K562 (cell line): ENCODE results near the gene RUNX1. TPM values are rescaled to one million over a fixed set of nuclear protein-coding genes. Genes with fewer than 3 reads are reported as not detected.
A peak's percentile ranks its signal among the peaks of the same experiment; 100 is the strongest.

Experiments used
- ATF1 ChIP-seq, 2 experiments: fragments of 450-650 bp in 1 of 2; IDR thresholded peaks; 2 replicates each; pipeline ENCODE4 v1.6.1; 2016; ENCODE audit warnings: missing compliant biosample characterization in 1 of 2, missing genetic modification characterization in 1 of 2
- HCFC1 ChIP-seq: IDR thresholded peaks from 2 replicates; pipeline ENCODE4 v1.6.1; 2012; ENCODE audit warnings: low read depth, low read length, improper control_type of control experiment
- HEY1 ChIP-seq: fragments of 250-450 bp; sonication (Bioruptor Pico); IDR thresholded peaks from 2 replicates; pipeline ENCODE4 v1.5.0; 2020; ENCODE audit warnings: mild to moderate bottlenecking, moderate library complexity, borderline replicate concordance
- JUN ChIP-seq, 2 experiments: sonication (generic) in 1 of 2; formaldehyde crosslinking in 1 of 2; IDR thresholded peaks; 2 replicates each; pipeline versions ENCODE4 v1.6.1 to v1.8.0; 2012 to 2022; ENCODE audit warnings: borderline replicate concordance in 2 of 2, mild to moderate bottlenecking in 2 of 2, improper control_type of control experiment in 1 of 2, low read depth in 1 of 2, low read length in 1 of 2, missing genetic modification reagents in 1 of 2
- MEIS2 ChIP-seq: fragments of 450-650 bp; IDR thresholded peaks from 2 replicates; pipeline ENCODE4 v1.6.1; 2014; ENCODE audit warnings: mild to moderate bottlenecking; ENCODE audit not compliant: partially characterized antibody
- RCOR1 ChIP-seq, 2 experiments: IDR thresholded peaks; 2 replicates each; pipeline ENCODE4 v1.6.1; 2012; ENCODE audit warnings: low read depth in 2 of 2, low read length in 2 of 2, borderline replicate concordance in 1 of 2, improper control_type of control experiment in 1 of 2
- SRF ChIP-seq, 2 experiments: fragments of 250-450, 450-650 bp in 1 of 2; sonication (Bioruptor Pico) in 1 of 2; sonication (generic) in 1 of 2; formaldehyde crosslinking; IDR thresholded peaks; 2 replicates each; pipeline versions ENCODE4 v1.5.0 to v1.5.1; 2020 to 2022; ENCODE audit warnings: mild to moderate bottlenecking in 1 of 2, missing genetic modification reagents in 1 of 2
- SRSF9 ChIP-seq: fragments of 200-400 bp; formaldehyde crosslinking; IDR thresholded peaks from 2 replicates; pipeline ENCODE4 v1.6.1; 2017; ENCODE audit warnings: low read depth, low read length, borderline replicate concordance
- TEAD1 ChIP-seq, 2 experiments: fragments of 450-650 bp in 1 of 2; sonication (generic) in 1 of 2; formaldehyde crosslinking; IDR thresholded peaks; 2 replicates each; pipeline versions ENCODE4 v1.4.0 to v1.8.0; 2020 to 2022; ENCODE audit warnings: mild to moderate bottlenecking in 2 of 2, missing genetic modification reagents in 1 of 2
- TEAD2 ChIP-seq: fragments of 450-650 bp; IDR thresholded peaks from 2 replicates; pipeline ENCODE4 v1.6.1; 2016; ENCODE audit warnings: missing genetic modification characterization, control low read depth, missing compliant biosample characterization
- ZNF143 ChIP-seq: sonication (generic); formaldehyde crosslinking; IDR thresholded peaks from 2 replicates; pipeline ENCODE4 v1.9.0; 2022; ENCODE audit warnings: mild to moderate bottlenecking, missing genetic modification reagents
- ZNF274 ChIP-seq: IDR thresholded peaks from 2 replicates; pipeline ENCODE4 v1.6.1; 2011; ENCODE audit warnings: low read depth, mild to moderate bottlenecking, low read length, moderate library complexity, borderline replicate concordance
- ZNF740 ChIP-seq, 3 experiments: fragments of 200-800 bp in 1 of 3; sonication (Bioruptor generic) in 1 of 3; sonication (generic) in 1 of 3; formaldehyde crosslinking in 1 of 3; IDR thresholded peaks; 2 replicates each; pipeline versions ENCODE4 v1.6.1 to v1.8.0; 2016 to 2022; ENCODE audit warnings: mild to moderate bottlenecking in 2 of 3, missing compliant biosample characterization in 2 of 3, missing genetic modification characterization in 2 of 3, missing genetic modification reagents in 1 of 3
- polyA plus RNA-seq, 8 experiments: library from polyadenylated mRNA; depleted of rRNA in 4 of 8; stranded (reverse) in 5 of 8; unstranded in 3 of 8; fragments of >200 nt; fragmentation: Nextera tagmentation in 2 of 8; fragmentation: Illumina TruSeq in 1 of 8; extraction: Ambion mirVana in 2 of 8; extraction: Trizol in 1 of 8; gene quantifications; 2 replicates each; pipeline versions ENCODE4 v1.2.1 to v1.2.3, GENCODE V29; 2011 to 2014; ENCODE audit warnings: inconsistent platforms in 1 of 8, missing spikeins in 1 of 8
- total RNA-seq, 7 experiments: library from RNA; depleted of rRNA in 6 of 7; stranded (reverse); fragments of >200 nt in 6 of 7; fragmentation: Illumina TruSeq in 2 of 7; extraction: Trizol in 2 of 7; gene quantifications; 2 replicates each; pipeline versions ENCODE4 v1.2.1 to v1.2.3, GENCODE V29; 2011 to 2021; ENCODE audit warnings: low replicate concordance in 1 of 7
- TF ChIP-seq, protein P1 (sequence below): fragments of 200-800 bp; sonication (Bioruptor generic); IDR thresholded peaks from 2 replicates; pipeline ENCODE4 v1.6.1; 2017; ENCODE audit warnings: missing genetic modification characterization, missing compliant biosample characterization
- TF ChIP-seq, protein P2 (sequence below), 2 experiments: IDR thresholded peaks; 2 replicates each; pipeline ENCODE4 v1.6.1; 2012; ENCODE audit warnings: improper control_type of control experiment in 2 of 2, low read depth in 2 of 2, low read length in 2 of 2, borderline replicate concordance in 1 of 2
- TF ChIP-seq, protein P3 (sequence below): fragments of 250-450 bp; sonication (Bioruptor Pico); IDR thresholded peaks from 2 replicates; pipeline ENCODE4 v1.5.0; 2021; ENCODE audit warnings: mild to moderate bottlenecking, borderline replicate concordance

RUNX1 gene
- total and polyA plus RNA-seq, 9 of the 15 experiments (the other 6 are each of a cell fraction or from before 2014, with no cell fraction given) = 2.2 to 68.6 (median 17.8) TPM

DNA sequence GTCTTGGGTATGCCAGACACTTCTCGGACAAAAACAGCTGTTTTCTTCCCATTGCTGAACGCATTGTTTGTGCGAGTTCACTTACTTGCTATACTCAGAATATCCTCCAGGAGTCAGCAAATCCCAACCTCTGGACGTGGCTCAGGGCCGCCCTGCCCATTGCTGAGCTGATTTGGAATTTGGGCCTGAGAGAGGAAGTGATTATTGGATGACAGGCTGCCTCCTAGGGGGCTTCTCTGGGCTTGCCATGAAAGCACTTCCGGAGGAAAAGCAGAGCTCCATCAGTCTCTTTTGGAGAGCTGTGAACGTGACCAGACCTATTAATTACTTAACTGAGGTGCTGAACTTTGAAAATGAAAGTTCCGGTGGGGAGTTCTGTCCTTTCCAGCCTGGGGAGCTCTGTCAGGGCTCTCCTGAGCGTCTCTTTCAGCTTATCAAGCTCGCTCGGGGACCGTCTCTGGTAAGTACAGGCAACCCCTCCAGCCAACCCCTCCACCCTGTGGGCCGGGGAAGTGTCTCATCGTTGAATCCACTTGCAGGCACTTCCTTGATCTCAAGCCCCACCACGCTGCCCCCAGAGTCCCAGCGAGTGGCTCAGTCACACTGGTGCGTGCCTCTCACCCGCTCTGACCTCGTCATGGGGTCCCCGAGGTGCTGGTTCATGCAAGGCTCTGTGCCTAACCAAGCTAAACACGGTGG is 303.4 kb downstream of the RUNX1 start (continued):
- TF ChIP-seq, protein P1, sequence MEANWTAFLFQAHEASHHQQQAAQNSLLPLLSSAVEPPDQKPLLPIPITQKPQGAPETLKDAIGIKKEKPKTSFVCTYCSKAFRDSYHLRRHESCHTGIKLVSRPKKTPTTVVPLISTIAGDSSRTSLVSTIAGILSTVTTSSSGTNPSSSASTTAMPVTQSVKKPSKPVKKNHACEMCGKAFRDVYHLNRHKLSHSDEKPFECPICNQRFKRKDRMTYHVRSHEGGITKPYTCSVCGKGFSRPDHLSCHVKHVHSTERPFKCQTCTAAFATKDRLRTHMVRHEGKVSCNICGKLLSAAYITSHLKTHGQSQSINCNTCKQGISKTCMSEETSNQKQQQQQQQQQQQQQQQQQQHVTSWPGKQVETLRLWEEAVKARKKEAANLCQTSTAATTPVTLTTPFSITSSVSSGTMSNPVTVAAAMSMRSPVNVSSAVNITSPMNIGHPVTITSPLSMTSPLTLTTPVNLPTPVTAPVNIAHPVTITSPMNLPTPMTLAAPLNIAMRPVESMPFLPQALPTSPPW (CRISPR knock-in tag) = peak; percentile 33; the same call in 1 of the 2 replicates
- TF ChIP-seq, protein P2, sequence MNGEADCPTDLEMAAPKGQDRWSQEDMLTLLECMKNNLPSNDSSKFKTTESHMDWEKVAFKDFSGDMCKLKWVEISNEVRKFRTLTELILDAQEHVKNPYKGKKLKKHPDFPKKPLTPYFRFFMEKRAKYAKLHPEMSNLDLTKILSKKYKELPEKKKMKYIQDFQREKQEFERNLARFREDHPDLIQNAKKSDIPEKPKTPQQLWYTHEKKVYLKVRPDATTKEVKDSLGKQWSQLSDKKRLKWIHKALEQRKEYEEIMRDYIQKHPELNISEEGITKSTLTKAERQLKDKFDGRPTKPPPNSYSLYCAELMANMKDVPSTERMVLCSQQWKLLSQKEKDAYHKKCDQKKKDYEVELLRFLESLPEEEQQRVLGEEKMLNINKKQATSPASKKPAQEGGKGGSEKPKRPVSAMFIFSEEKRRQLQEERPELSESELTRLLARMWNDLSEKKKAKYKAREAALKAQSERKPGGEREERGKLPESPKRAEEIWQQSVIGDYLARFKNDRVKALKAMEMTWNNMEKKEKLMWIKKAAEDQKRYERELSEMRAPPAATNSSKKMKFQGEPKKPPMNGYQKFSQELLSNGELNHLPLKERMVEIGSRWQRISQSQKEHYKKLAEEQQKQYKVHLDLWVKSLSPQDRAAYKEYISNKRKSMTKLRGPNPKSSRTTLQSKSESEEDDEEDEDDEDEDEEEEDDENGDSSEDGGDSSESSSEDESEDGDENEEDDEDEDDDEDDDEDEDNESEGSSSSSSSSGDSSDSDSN (IDR thresholded peaks at IDR 0.05; ENCODE audit: borderline replicate concordance in 1 of 2, low read depth in 2 of 2, low read length in 2 of 2) = 0 out of 4 replicates have a peak, but pooled peaks of 1 of the 2 experiments have one; percentile 28
- TF ChIP-seq JUN (IDR thresholded peaks at IDR 0.05; ENCODE audit: borderline replicate concordance, low read depth, low read length) = 0 out of 2 replicates have a peak, but pooled peaks have one; percentile 54
- TF ChIP-seq JUN (CRISPR knock-in tag; IDR thresholded peaks at IDR 0.05; ENCODE audit: borderline replicate concordance) = no peak
- TF ChIP-seq SRF (CRISPR knock-in tag; IDR thresholded peaks at IDR 0.05) = peak in 1 of 2 experiments; percentile 78; a peak in 2 of 4 replicates
- peak; percentile 35; the same call in 1 of the 2 replicates for TF ChIP-seq HEY1
- TF ChIP-seq ZNF143 (CRISPR knock-in tag) = no peak
- TF ChIP-seq TEAD2 = 0 out of 2 replicates have a peak, but pooled peaks have one; percentile 24
- TF ChIP-seq RCOR1 (IDR thresholded peaks at IDR 0.05; ENCODE audit: borderline replicate concordance in 1 of 2, low read depth in 2 of 2, low read length in 2 of 2) = peak in 1 of 2 experiments; percentile 74; a peak in 1 of 4 replicates
- TF ChIP-seq, protein P3, sequence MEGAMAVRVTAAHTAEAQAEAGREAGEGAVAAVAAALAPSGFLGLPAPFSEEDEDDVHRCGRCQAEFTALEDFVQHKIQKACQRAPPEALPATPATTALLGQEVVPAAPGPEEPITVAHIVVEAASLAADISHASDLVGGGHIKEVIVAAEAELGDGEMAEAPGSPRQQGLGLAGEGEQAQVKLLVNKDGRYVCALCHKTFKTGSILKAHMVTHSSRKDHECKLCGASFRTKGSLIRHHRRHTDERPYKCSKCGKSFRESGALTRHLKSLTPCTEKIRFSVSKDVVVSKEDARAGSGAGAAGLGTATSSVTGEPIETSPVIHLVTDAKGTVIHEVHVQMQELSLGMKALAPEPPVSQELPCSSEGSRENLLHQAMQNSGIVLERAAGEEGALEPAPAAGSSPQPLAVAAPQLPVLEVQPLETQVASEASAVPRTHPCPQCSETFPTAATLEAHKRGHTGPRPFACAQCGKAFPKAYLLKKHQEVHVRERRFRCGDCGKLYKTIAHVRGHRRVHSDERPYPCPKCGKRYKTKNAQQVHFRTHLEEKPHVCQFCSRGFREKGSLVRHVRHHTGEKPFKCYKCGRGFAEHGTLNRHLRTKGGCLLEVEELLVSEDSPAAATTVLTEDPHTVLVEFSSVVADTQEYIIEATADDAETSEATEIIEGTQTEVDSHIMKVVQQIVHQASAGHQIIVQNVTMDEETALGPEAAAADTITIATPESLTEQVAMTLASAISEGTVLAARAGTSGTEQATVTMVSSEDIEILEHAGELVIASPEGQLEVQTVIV (CRISPR knock-in tag) = no peak
- TF ChIP-seq ZNF274 = no peak
- no peak for TF ChIP-seq MEIS2
- peak; percentile 48; the same call in 1 of the 2 replicates for TF ChIP-seq HCFC1
- TF ChIP-seq ATF1 (CRISPR knock-in tag; IDR thresholded peaks at IDR 0.05) = no peak
- peak; percentile 35; the same call in 1 of the 2 replicates for TF ChIP-seq ATF1 (tag; IDR thresholded peaks at IDR 0.05)
- TF ChIP-seq TEAD1 (CRISPR knock-in tag; IDR thresholded peaks at IDR 0.05) = peak; percentile 23 to 55; a peak in 1 of 4 replicates
- TF ChIP-seq ZNF740 (CRISPR knock-in tag; IDR thresholded peaks at IDR 0.05) = no peak
- TF ChIP-seq ZNF740 (tag; IDR thresholded peaks at IDR 0.05) = no peak
- no peak for TF ChIP-seq SRSF9
